ENCODE data around the gene CNTFR.

The CNTFR gene

DNA sequence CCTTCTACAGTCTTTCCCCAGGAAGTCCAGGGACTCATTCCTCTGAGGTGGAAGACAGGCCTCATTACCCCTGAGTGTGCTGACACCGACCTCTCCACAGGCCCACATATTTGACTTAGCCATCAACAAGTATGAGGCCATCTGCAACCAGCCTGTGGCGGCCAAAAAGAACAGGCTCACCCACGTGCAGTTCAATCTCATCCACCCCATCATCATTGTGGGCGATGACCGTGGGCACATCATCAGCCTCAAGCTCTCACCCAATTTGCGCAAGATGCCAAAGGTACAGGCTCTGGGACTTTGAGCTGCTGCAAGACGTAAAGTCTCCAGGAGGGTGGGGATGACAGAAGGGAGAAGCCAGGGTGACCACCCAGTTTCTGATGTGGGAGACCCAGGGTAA, 72.3 kb downstream of the CNTFR start:
- Histone ChIP-seq H3K4me3 (ENCODE audit: low read depth in 1 of 2, low read length in 1 of 2) (no peak overlapping the region), H3K36me3 (no peaks in the 10 kb centered on the region), H3K27me3 (peaks cover 47% of the 10 kb centered on the region), H3K4me1 (ENCODE audit: control insufficient read depth in 1 of 2, insufficient read depth in 1 of 2, low read depth in 1 of 2, low read length in 1 of 2) (no peaks in the 10 kb centered on the region), H3K9me3 (no peaks in the 10 kb centered on the region), H3K27ac (no peak overlapping the region)
- TF ChIP-seq, protein P1, sequence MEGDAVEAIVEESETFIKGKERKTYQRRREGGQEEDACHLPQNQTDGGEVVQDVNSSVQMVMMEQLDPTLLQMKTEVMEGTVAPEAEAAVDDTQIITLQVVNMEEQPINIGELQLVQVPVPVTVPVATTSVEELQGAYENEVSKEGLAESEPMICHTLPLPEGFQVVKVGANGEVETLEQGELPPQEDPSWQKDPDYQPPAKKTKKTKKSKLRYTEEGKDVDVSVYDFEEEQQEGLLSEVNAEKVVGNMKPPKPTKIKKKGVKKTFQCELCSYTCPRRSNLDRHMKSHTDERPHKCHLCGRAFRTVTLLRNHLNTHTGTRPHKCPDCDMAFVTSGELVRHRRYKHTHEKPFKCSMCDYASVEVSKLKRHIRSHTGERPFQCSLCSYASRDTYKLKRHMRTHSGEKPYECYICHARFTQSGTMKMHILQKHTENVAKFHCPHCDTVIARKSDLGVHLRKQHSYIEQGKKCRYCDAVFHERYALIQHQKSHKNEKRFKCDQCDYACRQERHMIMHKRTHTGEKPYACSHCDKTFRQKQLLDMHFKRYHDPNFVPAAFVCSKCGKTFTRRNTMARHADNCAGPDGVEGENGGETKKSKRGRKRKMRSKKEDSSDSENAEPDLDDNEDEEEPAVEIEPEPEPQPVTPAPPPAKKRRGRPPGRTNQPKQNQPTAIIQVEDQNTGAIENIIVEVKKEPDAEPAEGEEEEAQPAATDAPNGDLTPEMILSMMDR (IDR thresholded peaks at IDR 0.05) = no peak

DNA sequence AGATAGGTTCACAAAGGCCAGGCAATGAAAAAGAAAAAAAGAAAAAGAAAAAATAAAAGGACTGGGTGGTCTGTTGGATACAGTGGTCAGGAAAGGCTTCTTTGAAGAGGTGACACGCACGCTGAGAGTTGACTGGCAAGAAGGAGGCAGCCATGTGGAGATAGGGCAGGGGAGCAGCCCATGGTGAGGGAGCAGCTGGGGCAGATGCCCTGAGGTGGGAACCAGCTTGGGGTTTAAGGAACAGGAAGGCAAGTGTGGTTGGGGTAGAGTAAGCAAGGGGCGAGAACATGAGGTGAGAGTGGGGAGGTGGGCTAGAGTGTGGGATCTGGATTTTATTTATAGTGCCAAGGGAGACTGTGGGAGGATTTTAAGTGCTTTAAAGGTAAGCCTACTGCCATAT, 73.6 kb downstream of the CNTFR start:
- H3K36me3 ChIP-seq = no peaks in the 10 kb centered on the region
- no peaks in the 10 kb centered on the region for H3K9me3 ChIP-seq
- H3K27me3 ChIP-seq = peaks cover 38% of the 10 kb centered on the region
- no peak overlapping the region for H3K27ac ChIP-seq
- H3K4me1 ChIP-seq (ENCODE audit: control insufficient read depth in 1 of 2, insufficient read depth in 1 of 2, low read depth in 1 of 2, low read length in 1 of 2) = no peaks in the 10 kb centered on the region
- H3K4me3 ChIP-seq (ENCODE audit: low read depth in 1 of 2, low read length in 1 of 2) = no peak overlapping the region
- TF ChIP-seq, protein P1 (IDR thresholded peaks at IDR 0.05) = no peak

DNA sequence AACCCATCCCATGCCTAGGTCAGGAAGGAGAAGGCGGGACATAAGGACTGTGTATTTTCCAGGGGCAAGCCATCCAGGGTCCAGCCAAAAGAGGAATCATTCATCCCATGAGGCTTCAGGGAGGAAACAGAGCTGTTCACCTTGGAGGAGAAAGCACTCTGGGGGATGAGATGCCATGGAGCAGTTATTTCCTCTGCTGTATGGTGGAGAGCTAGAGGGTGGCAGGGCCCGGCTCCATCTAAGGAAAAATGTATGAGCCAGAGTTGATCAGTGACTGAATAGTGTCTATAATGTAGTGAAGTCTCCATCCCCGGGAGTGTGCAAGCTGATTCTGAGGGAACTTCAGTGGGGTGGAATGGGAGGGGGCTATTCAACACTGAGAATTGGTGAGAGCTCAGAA, 74.7 kb downstream of the CNTFR start:
- TF ChIP-seq, protein P1 (IDR thresholded peaks at IDR 0.05) = no peak
- H3K27ac ChIP-seq = no peak overlapping the region
- H3K4me1 ChIP-seq (ENCODE audit: control insufficient read depth in 1 of 2, insufficient read depth in 1 of 2, low read depth in 1 of 2, low read length in 1 of 2) = no peaks in the 10 kb centered on the region
- no peak overlapping the region for H3K4me3 ChIP-seq (ENCODE audit: low read depth in 1 of 2, low read length in 1 of 2)
- H3K36me3 ChIP-seq = no peaks in the 10 kb centered on the region
- no peaks in the 10 kb centered on the region for H3K9me3 ChIP-seq
- H3K27me3 ChIP-seq = peaks cover 37% of the 10 kb centered on the region

DNA sequence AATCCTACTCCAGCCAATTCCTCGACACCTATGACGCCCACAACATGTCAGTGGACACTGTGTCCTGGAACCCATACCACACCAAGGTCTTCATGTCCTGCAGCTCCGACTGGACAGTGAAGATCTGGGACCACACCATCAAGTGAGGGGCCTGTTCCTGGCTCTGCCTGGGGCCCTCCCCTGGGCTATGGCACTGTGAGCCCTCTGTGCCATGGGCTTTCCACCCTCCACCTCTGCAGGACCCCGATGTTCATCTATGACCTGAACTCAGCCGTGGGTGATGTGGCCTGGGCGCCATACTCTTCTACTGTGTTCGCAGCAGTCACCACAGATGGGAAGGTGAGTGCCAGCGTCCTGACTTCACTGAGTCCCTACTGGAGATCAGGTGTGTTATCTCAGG, 75.1 kb downstream of the CNTFR start:
- peaks cover 35% of the 10 kb centered on the region for H3K27me3 ChIP-seq
- no peak overlapping the region for H3K4me3 ChIP-seq (ENCODE audit: low read depth in 1 of 2, low read length in 1 of 2)
- TF ChIP-seq, protein P1 (IDR thresholded peaks at IDR 0.05) = no peak
- H3K9me3 ChIP-seq = no peaks in the 10 kb centered on the region
- no peak overlapping the region for H3K27ac ChIP-seq
- H3K4me1 ChIP-seq (ENCODE audit: control insufficient read depth in 1 of 2, insufficient read depth in 1 of 2, low read depth in 1 of 2, low read length in 1 of 2) = no peaks in the 10 kb centered on the region
- H3K36me3 ChIP-seq = no peaks in the 10 kb centered on the region

DNA sequence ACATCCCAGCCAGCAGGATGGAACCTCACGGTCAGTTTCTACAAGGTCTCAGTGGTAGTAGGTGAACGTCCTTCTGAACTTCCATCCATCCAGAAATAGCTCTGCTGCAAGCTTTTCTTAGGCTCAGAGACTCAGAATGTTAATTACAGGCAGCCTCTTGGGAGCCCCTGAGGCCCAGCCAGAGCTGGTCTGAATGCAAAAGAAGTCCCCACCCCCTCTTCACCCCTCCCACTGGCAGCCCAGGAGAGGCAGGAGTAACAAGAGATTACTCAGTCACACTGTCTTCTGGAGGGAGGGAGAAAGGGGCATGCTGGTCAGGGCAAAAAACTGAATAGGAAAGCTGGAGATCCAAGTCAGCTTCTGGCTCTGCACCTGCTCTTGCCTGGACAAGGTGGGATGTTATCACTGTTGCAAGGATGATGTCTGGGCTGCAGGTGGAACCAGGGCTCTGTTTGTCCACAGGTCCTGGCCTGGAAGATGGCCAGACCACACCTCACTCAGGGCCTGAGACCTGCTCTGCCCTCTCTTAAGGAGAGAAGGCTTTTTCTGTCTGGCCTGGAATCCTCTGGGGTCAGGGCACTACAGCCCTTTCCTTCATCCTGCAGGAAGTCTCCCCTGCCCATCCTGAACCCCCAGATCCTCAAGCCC, 75.8 kb downstream of the CNTFR start:
- no peaks in the 10 kb centered on the region for H3K9me3 ChIP-seq
- no peak overlapping the region for H3K27ac ChIP-seq
- TF ChIP-seq, protein P1 (IDR thresholded peaks at IDR 0.05) = no peak
- H3K36me3 ChIP-seq = no peaks in the 10 kb centered on the region
- H3K4me3 ChIP-seq (ENCODE audit: low read depth in 1 of 2, low read length in 1 of 2) = no peak overlapping the region
- no peaks in the 10 kb centered on the region for H3K4me1 ChIP-seq (ENCODE audit: control insufficient read depth in 1 of 2, insufficient read depth in 1 of 2, low read depth in 1 of 2, low read length in 1 of 2)
- peaks cover 37% of the 10 kb centered on the region for H3K27me3 ChIP-seq

All from neutrophil (primary cell).